GM21390 (cell line): ENCODE measurements around the gene PDIA4.

Source experiments
- ATAC-seq: cut with Tn5 transposase; IDR thresholded peaks from one replicate; pipeline ENCODE4 v1.9.1; 2021; ENCODE audit not compliant: unreplicated experiment

The PDIA4 gene

GRCh38 chr7:148975896-148976295, 52.4 kb downstream of the PDIA4 start:
- ATAC-seq, result no peak

- ATAC-seq, result no peak
Measured at GRCh38 chr7:148973256-148973655, 55.0 kb downstream of the PDIA4 start.

GRCh38 chr7:148972375-148972774, 55.9 kb downstream of the PDIA4 start:
- ATAC-seq, result no peak

GRCh38 chr7:148967602-148968001, 60.7 kb downstream of the PDIA4 start:
- no peak for ATAC-seq

GRCh38 chr7:148967032-148967372, 61.3 kb downstream of the PDIA4 start:
- no peak for ATAC-seq

- no peak for ATAC-seq
Measured at GRCh38 chr7:148964483-148965267, 63.6 kb downstream of the PDIA4 start.

GRCh38 chr7:148963583-148964482, 64.5 kb downstream of the PDIA4 start:
- no peak for ATAC-seq

GRCh38 chr7:148962823-148963582, 65.3 kb downstream of the PDIA4 start:
- peak; percentile 60 for ATAC-seq

- peak; percentile 13 for ATAC-seq
Measured at GRCh38 chr7:148962440-148962822, 65.9 kb downstream of the PDIA4 start.

GRCh38 chr7:148959726-148960125, 68.6 kb downstream of the PDIA4 start:
- no peak for ATAC-seq

GRCh38 chr7:148958061-148958460, 70.2 kb downstream of the PDIA4 start:
- ATAC-seq, result no peak

- ATAC-seq, result no peak
Measured at GRCh38 chr7:148954766-148955165, 73.5 kb downstream of the PDIA4 start.

GRCh38 chr7:148953676-148954075, 74.6 kb downstream of the PDIA4 start:
- no peak for ATAC-seq
